Measurements from ENCODE around the gene SYNGAP1.

GRCh38 chr6:33383427-33384185 is 36.3 kb upstream of the SYNGAP1 start:
- no peak for TF ChIP-seq REST (IDR thresholded peaks at IDR 0.05)
- TF ChIP-seq CTCF (IDR thresholded peaks at IDR 0.05): no peak
